ENCODE data around the gene S100A1. TPM values are rescaled to one million over a fixed set of nuclear protein-coding genes. Genes with fewer than 3 reads are reported as not detected.
A peak's percentile ranks its signal among the peaks of the same experiment; 100 is the strongest.

The S100A1 gene
- total RNA-seq, 4 donors from 2014 or later = 3.7 to 4.4 TPM; not detected in 2

GRCh38 chr1:153631047-153632022 is 3.1 kb downstream of the S100A1 start:
- WGBS, 2 donors (ENCODE audit: low coverage in 1 of 2) = 67 to 70% methylated on average over 4 to 10 of the region's 10 CpGs
- intact Hi-C loops (cut with DNase I; ENCODE audit: low total_unique reads) (no loop called here), in situ Hi-C loops (cut with MboI; ENCODE audit: low pct_ligation_motif_present in 1 of 4, low pct_unique_long_range_greater_than_20kb in 1 of 4, low sequenced_read_pairs in 3 of 4) (no loop called here)
- no peak for DNase-seq
- Histone ChIP-seq H3K27me3 (no peaks in the 10 kb centered on the region), H3K4me1 (peaks cover 20 to 55% (median 46%) of the 10 kb centered on the region in 4 donors), H3K9me3 (no peaks in the 10 kb centered on the region), H3K36me3 (peaks cover 0 to 4% (median under 1%) of the 10 kb centered on the region in 4 donors), H3K27ac (peak overlapping the region in 3 of 4 donors; percentile 23 to 42 (median 23)), H3K4me3 (no peak overlapping the region)
- TF ChIP-seq EP300 (IDR thresholded peaks at IDR 0.05; ENCODE audit: low read depth) = no peak
- no peak for TF ChIP-seq CTCF (IDR thresholded peaks at IDR 0.05)
- no peak for TF ChIP-seq POLR2AphosphoS5 (IDR thresholded peaks at IDR 0.05)
- TF ChIP-seq POLR2A (IDR thresholded peaks at IDR 0.05) = no peak

GRCh38 chr1:153633161-153633753 is 5.0 kb downstream of the S100A1 start:
- Histone ChIP-seq H3K27ac (peak overlapping the region; percentile 95 to 98 (median 96)), H3K36me3 (peaks cover 0 to 22% (median 10%) of the 10 kb centered on the region in 4 donors), H3K9me3 (no peaks in the 10 kb centered on the region), H3K27me3 (no peaks in the 10 kb centered on the region), H3K4me1 (peaks cover 20 to 67% (median 46%) of the 10 kb centered on the region in 4 donors), H3K4me3 (peak overlapping the region in 3 of 4 donors; percentile 53 to 66 (median 64))
- no peak for TF ChIP-seq EP300 (IDR thresholded peaks at IDR 0.05; ENCODE audit: low read depth)
- in situ Hi-C loops (cut with MboI; ENCODE audit: low pct_ligation_motif_present in 1 of 4, low pct_unique_long_range_greater_than_20kb in 1 of 4, low sequenced_read_pairs in 3 of 4) = no loop called here
- intact Hi-C loops (cut with DNase I; ENCODE audit: low total_unique reads) = no loop called here
- peak; percentile 61 for DNase-seq
- whole genome bisulfite sequencing, 2 donors (ENCODE audit: low coverage in 1 of 2) = 27 to 36% methylated on average over 9 to 18 of the region's 18 CpGs

- intact Hi-C loops (cut with DNase I; ENCODE audit: low total_unique reads) (no loop called here), in situ Hi-C loops (cut with MboI; ENCODE audit: low pct_ligation_motif_present in 1 of 4, low pct_unique_long_range_greater_than_20kb in 1 of 4, low sequenced_read_pairs in 3 of 4) (no loop called here)
- H3K36me3 ChIP-seq = peaks cover 0 to 28% (median 14%) of the 10 kb centered on the region in 4 donors
- WGBS, 2 donors (ENCODE audit: low coverage in 1 of 2) = 3% methylated on average over 8 to 43 of the region's 65 CpGs
- no peaks in the 10 kb centered on the region for H3K9me3 ChIP-seq
- TF ChIP-seq EP300 (IDR thresholded peaks at IDR 0.05; ENCODE audit: low read depth) (no peak), POLR2A (IDR thresholded peaks at IDR 0.05) (peak; percentile 91), CTCF (IDR thresholded peaks at IDR 0.05) (peak in 2 of 5 experiments; percentile 43 to 48), POLR2AphosphoS5 (IDR thresholded peaks at IDR 0.05) (peak; percentile 79 to 88 (median 83))
- H3K27ac ChIP-seq = peak within 1 kb of the TSS; percentile 95 to 98 (median 96)
- DNase-seq = peak; percentile 99
- no peaks in the 10 kb centered on the region for H3K27me3 ChIP-seq
- peak within 1 kb of the TSS; percentile 53 to 88 (median 65) for H3K4me3 ChIP-seq
- peaks cover 20 to 69% (median 47%) of the 10 kb centered on the region in 4 donors for H3K4me1 ChIP-seq
These were observed 5.8 kb downstream of the S100A1 start, which contains the start of gene CHTOP for GRCh38 chr1:153633754-153634665. TSS of gene CHTOP (plus strand) at chr1:153634066. CDS start at chr1:153636589, 2,523 bp downstream.

- TF ChIP-seq CTCF (IDR thresholded peaks at IDR 0.05) (no peak), POLR2A (IDR thresholded peaks at IDR 0.05) (no peak), POLR2AphosphoS5 (IDR thresholded peaks at IDR 0.05) (no peak), EP300 (IDR thresholded peaks at IDR 0.05; ENCODE audit: low read depth) (no peak)
- Histone ChIP-seq H3K27ac (peak overlapping the region; percentile 95 to 98 (median 96)), H3K4me3 (peak overlapping the region in 1 of 4 donors; percentile 64), H3K4me1 (peaks cover 20 to 58% (median 42%) of the 10 kb centered on the region in 4 donors), H3K27me3 (no peaks in the 10 kb centered on the region), H3K36me3 (peaks cover 0 to 47% (median 23%) of the 10 kb centered on the region in 4 donors), H3K9me3 (no peaks in the 10 kb centered on the region)
- no peak for DNase-seq
- intact Hi-C loops (cut with DNase I; ENCODE audit: low total_unique reads) (no loop called here), in situ Hi-C loops (cut with MboI; ENCODE audit: low pct_ligation_motif_present in 1 of 4, low pct_unique_long_range_greater_than_20kb in 1 of 4, low sequenced_read_pairs in 3 of 4) (no loop called here)
- WGBS, 2 donors (ENCODE audit: low coverage in 1 of 2) = 86 to 89% methylated on average over 6 to 7 of the region's 7 CpGs
These were observed 7.6 kb downstream of the S100A1 start for GRCh38 chr1:153635872-153636271.
